HUES6 (cell line): ENCODE data around the gene HDAC4.
"Not testable (repeated sequence)": the region's sequence is repeated elsewhere in the genome, so short reads cannot be mapped to it uniquely, and the experiment has no call there.

Experiments used
- H3K27ac ChIP-seq: 2 replicates; pipeline ENCODE4 v1.7.0; 2013; ENCODE audit warnings: low read depth, mild to moderate bottlenecking, low read length, inconsistent platforms
- H3K27me3 ChIP-seq: 2 replicates; pipeline ENCODE4 v1.6.1; 2013; ENCODE audit warnings: low read length; ENCODE audit not compliant: control insufficient read depth, insufficient read depth
- H3K36me3 ChIP-seq: 2 replicates; pipeline ENCODE4 v1.6.1; 2013; ENCODE audit warnings: low read length; ENCODE audit not compliant: control insufficient read depth, insufficient read depth
- H3K4me1 ChIP-seq: 2 replicates; pipeline ENCODE4 v1.6.1; 2013; ENCODE audit warnings: low read length; ENCODE audit not compliant: control insufficient read depth, insufficient read depth
- H3K4me3 ChIP-seq: 2 replicates; pipeline ENCODE4 v1.5.1; 2013; ENCODE audit warnings: low read depth, low read length
- H3K9ac ChIP-seq: one replicate; pipeline ENCODE4 v1.6.1; 2013; ENCODE audit warnings: mild to moderate bottlenecking, low read length
- H3K9me3 ChIP-seq: 2 replicates; pipeline ENCODE4 v1.6.1; 2013; ENCODE audit warnings: low read depth, low read length; ENCODE audit not compliant: control insufficient read depth, insufficient read depth

HDAC4 gene

GRCh38 chr2:239285071-239285931, 115.5 kb downstream of the HDAC4 start:
- Histone ChIP-seq H3K27ac (no peak overlapping the region), H3K4me1 (peaks cover 33% of the 10 kb centered on the region; the same call in 1 of the 2 replicates)

GRCh38 chr2:239283961-239284795, 116.6 kb downstream of the HDAC4 start:
- H3K4me3 ChIP-seq: no peak overlapping the region
- no peaks in the 10 kb centered on the region for H3K27me3 ChIP-seq
- peaks cover 35% of the 10 kb centered on the region; the same call in 1 of the 2 replicates for H3K4me1 ChIP-seq
- H3K27ac ChIP-seq: no peak overlapping the region
- H3K9me3 ChIP-seq: no peaks in the 10 kb centered on the region
- no peak overlapping the region for H3K9ac ChIP-seq
- no peaks in the 10 kb centered on the region for H3K36me3 ChIP-seq

More at GRCh38 chr2:239285071-239285931, 115.5 kb downstream of the HDAC4 start:
- no peak overlapping the region for H3K4me3 ChIP-seq
- H3K27me3 ChIP-seq: no peaks in the 10 kb centered on the region
- no peak overlapping the region for H3K9ac ChIP-seq
- H3K9me3 ChIP-seq: no peaks in the 10 kb centered on the region
- H3K36me3 ChIP-seq: no peaks in the 10 kb centered on the region

GRCh38 chr2:239283288-239283945, 117.4 kb downstream of the HDAC4 start:
- Histone ChIP-seq H3K36me3 (no peaks in the 10 kb centered on the region), H3K4me3 (no peak overlapping the region), H3K27ac (no peak overlapping the region), H3K9me3 (no peaks in the 10 kb centered on the region), H3K9ac (no peak overlapping the region), H3K27me3 (no peaks in the 10 kb centered on the region), H3K4me1 (peaks cover 29% of the 10 kb centered on the region; the same call in 1 of the 2 replicates)

- Histone ChIP-seq H3K4me3 (no peak overlapping the region), H3K9ac (no peak overlapping the region), H3K36me3 (no peaks in the 10 kb centered on the region), H3K27me3 (no peaks in the 10 kb centered on the region), H3K4me1 (peaks cover 29% of the 10 kb centered on the region; the same call in 1 of the 2 replicates), H3K9me3 (no peaks in the 10 kb centered on the region), H3K27ac (no peak overlapping the region)
Measured at GRCh38 chr2:239282448-239283287, 118.2 kb downstream of the HDAC4 start.

GRCh38 chr2:239280296-239281017, 120.4 kb downstream of the HDAC4 start:
- not testable (repeated sequence) for H3K9ac ChIP-seq, H3K9me3 ChIP-seq, H3K4me3 ChIP-seq, H3K27ac ChIP-seq, H3K27me3 ChIP-seq, H3K36me3 ChIP-seq
- peaks cover 18% of the 10 kb centered on the region; the same call in 1 of the 2 replicates for H3K4me1 ChIP-seq

- no peaks in the 10 kb centered on the region for H3K27me3 ChIP-seq
- H3K27ac ChIP-seq: no peak overlapping the region
- no peak overlapping the region for H3K9ac ChIP-seq
- H3K4me1 ChIP-seq: peaks cover 17% of the 10 kb centered on the region
- H3K4me3 ChIP-seq: no peak overlapping the region
- no peaks in the 10 kb centered on the region for H3K36me3 ChIP-seq
- H3K9me3 ChIP-seq: no peaks in the 10 kb centered on the region
Measured at GRCh38 chr2:239279508-239280295, 121.1 kb downstream of the HDAC4 start.

- Histone ChIP-seq H3K4me3 (no peak overlapping the region), H3K27me3 (no peaks in the 10 kb centered on the region), H3K9me3 (no peaks in the 10 kb centered on the region), H3K9ac (no peak overlapping the region), H3K36me3 (no peaks in the 10 kb centered on the region), H3K27ac (no peak overlapping the region), H3K4me1 (peaks cover 20% of the 10 kb centered on the region)
Measured at GRCh38 chr2:239278941-239279365, 121.9 kb downstream of the HDAC4 start.

GRCh38 chr2:239278361-239278760, 122.5 kb downstream of the HDAC4 start:
- H3K9ac ChIP-seq: no peak overlapping the region
- no peaks in the 10 kb centered on the region for H3K9me3 ChIP-seq
- H3K4me3 ChIP-seq: no peak overlapping the region
- H3K27me3 ChIP-seq: no peaks in the 10 kb centered on the region
- no peaks in the 10 kb centered on the region for H3K36me3 ChIP-seq
- H3K4me1 ChIP-seq: peaks cover 23% of the 10 kb centered on the region
- no peak overlapping the region for H3K27ac ChIP-seq

- H3K4me3 ChIP-seq: no peak overlapping the region
- H3K27ac ChIP-seq: no peak overlapping the region
- no peaks in the 10 kb centered on the region for H3K36me3 ChIP-seq
- no peaks in the 10 kb centered on the region for H3K9me3 ChIP-seq
- peaks cover 23% of the 10 kb centered on the region for H3K4me1 ChIP-seq
- H3K9ac ChIP-seq: no peak overlapping the region
- H3K27me3 ChIP-seq: no peaks in the 10 kb centered on the region
Measured at GRCh38 chr2:239277401-239278085, 123.3 kb downstream of the HDAC4 start.
